GM23248 (cell line): ENCODE data around the gene PRPSAP1. TPM values are rescaled to one million over a fixed set of nuclear protein-coding genes. Genes with fewer than 3 reads are reported as not detected.

Experiments used
- DNase-seq: peaks from one replicate; pipeline ENCODE4 v3.0.0-alpha.2; 2015
- H2AFZ ChIP-seq: fragments of 200-600 bp; sonication (generic); 2 replicates; pipeline ENCODE4 v1.6.1; 2016; ENCODE audit warnings: antibody characterized with exemption
- H3F3A ChIP-seq: fragments of 200-600 bp; sonication (generic); 2 replicates; pipeline ENCODE4 v1.6.1; 2016; ENCODE audit warnings: mild to moderate bottlenecking, antibody characterized with exemption, mixed run types; ENCODE audit not compliant: insufficient read depth
- H3K27ac ChIP-seq: fragments of 200-600 bp; sonication (generic); 2 replicates; pipeline ENCODE4 v1.5.1; 2016; ENCODE audit warnings: mild to moderate bottlenecking
- H3K27me3 ChIP-seq: fragments of 200-600 bp; sonication (generic); replicated peaks from 2 replicates; pipeline ENCODE4 v1.6.1; 2016; ENCODE audit warnings: mild to moderate bottlenecking; ENCODE audit not compliant: insufficient read depth
- H3K36me3 ChIP-seq: fragments of 200-600 bp; sonication (generic); 2 replicates; pipeline ENCODE4 v1.6.1; 2016; ENCODE audit warnings: low read depth, mild to moderate bottlenecking
- H3K4me1 ChIP-seq: fragments of 200-600 bp; sonication (generic); 2 replicates; pipeline ENCODE4 v1.6.1; 2016; ENCODE audit warnings: mild to moderate bottlenecking; ENCODE audit not compliant: insufficient read depth
- H3K4me2 ChIP-seq: fragments of 200-600 bp; sonication (generic); one replicate; pipeline ENCODE4 v1.6.1; 2016; ENCODE audit warnings: mild to moderate bottlenecking; ENCODE audit not compliant: unreplicated experiment
- H3K4me3 ChIP-seq: fragments of 200-600 bp; sonication (generic); 2 replicates; pipeline ENCODE4 v1.5.1; 2016; ENCODE audit warnings: mild to moderate bottlenecking
- H3K79me2 ChIP-seq: fragments of 200-600 bp; sonication (generic); 2 replicates; pipeline ENCODE4 v1.6.1; 2016; ENCODE audit warnings: mild to moderate bottlenecking; ENCODE audit not compliant: insufficient read depth
- H3K9ac ChIP-seq: fragments of 200-600 bp; sonication (generic); 2 replicates; pipeline ENCODE4 v1.6.1; 2016; ENCODE audit warnings: mild to moderate bottlenecking
- H3K9me2 ChIP-seq: fragments of 200-600 bp; sonication (generic); 2 replicates; pipeline ENCODE4 v1.6.1; 2016; ENCODE audit warnings: mixed run types, mild to moderate bottlenecking, moderate library complexity; ENCODE audit not compliant: insufficient read depth
- H3K9me3 ChIP-seq: fragments of 200-600 bp; sonication (generic); one replicate; pipeline ENCODE4 v1.6.1; 2017; ENCODE audit warnings: low read depth
- H4K20me1 ChIP-seq: fragments of 200-600 bp; sonication (generic); 2 replicates; pipeline ENCODE4 v1.6.0; 2016; ENCODE audit not compliant: insufficient read depth
- EZH2 ChIP-seq: fragments of 200-600 bp; sonication (generic); IDR thresholded peaks from 2 replicates; pipeline ENCODE4 v1.6.1; 2018; ENCODE audit warnings: antibody characterized with exemption, mild to moderate bottlenecking; ENCODE audit not compliant: insufficient read depth, poor library complexity, severe bottlenecking
- EZH2phosphoT487 ChIP-seq: fragments of 200-600 bp; sonication (generic); IDR thresholded peaks from 2 replicates; pipeline ENCODE4 v1.6.1; 2018; ENCODE audit warnings: antibody characterized with exemption, moderate library complexity, mild to moderate bottlenecking, low read depth; ENCODE audit not compliant: insufficient read depth
- WGBS, 2 experiments: methylation state at CpG; one replicate each; pipeline ENCODE4 v1.1.6; 2015 to 2017; ENCODE audit warnings: low lambda C conversion rate in 2 of 2, low coverage in 1 of 2; ENCODE audit errors: missing lambda C conversion rate in 2 of 2; 5-methylcytosine and 5-hydroxymethylcytosine counted together
- in situ Hi-C: fragments of 300-500 bp; cut with MboI; formaldehyde crosslinking; loops from 2 replicates; pipeline ENCODE4 v1.15.0; 2020
- polyA plus RNA-seq: library from polyadenylated mRNA; unstranded; fragments of >200 nt; fragmentation: Nextera tagmentation; extraction: Ambion mirVana; gene quantifications from 2 replicates; pipeline ENCODE4 v1.2.1, GENCODE V29; 2016
- total RNA-seq: library from RNA; depleted of rRNA; stranded (reverse); fragments of >200 nt; shearing (Covaris generic); gene quantifications from 2 replicates; pipeline ENCODE4 v1.2.3, GENCODE V29; 2014

Gene PRPSAP1
- total and polyA plus RNA-seq, 2 experiments from 2014 or later: 53.2 to 56.5 TPM

DNA sequence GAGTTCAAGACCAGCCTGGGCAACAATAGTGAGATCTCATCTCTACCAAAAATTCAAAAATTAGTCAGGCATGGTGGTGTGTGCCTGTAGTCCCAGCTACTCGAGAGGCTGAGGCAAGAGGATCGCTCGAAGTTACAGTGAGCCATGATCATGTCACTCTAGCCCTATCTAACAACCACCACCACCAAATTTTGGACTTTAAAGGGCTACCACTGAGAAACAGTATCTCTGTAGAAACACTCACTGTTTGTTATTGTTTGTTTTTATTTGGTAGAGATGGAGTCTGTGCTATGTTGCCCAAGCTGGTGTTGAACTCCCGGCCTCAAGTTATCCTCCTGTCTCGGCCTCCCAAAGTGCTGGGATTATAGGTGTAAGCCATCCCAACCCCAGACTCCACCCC is 89.8 kb downstream of the PRPSAP1 start:
- Histone ChIP-seq H3K4me2 (no peak overlapping the region), H3K79me2 (peaks cover 34% of the 10 kb centered on the region), H3F3A (peaks cover 7% of the 10 kb centered on the region), H3K9me3 (no peaks in the 10 kb centered on the region), H3K27me3 (no peaks in the 10 kb centered on the region), H3K27ac (peak overlapping the region; percentile 70), H3K4me1 (peaks cover 22% of the 10 kb centered on the region), H3K9ac (peak overlapping the region; percentile 56; the same call in 1 of the 2 replicates), H3K4me3 (no peak overlapping the region), H4K20me1 (no peaks in the 10 kb centered on the region), H3K36me3 (no peaks in the 10 kb centered on the region), H2AFZ (no peak overlapping the region; the same call in 1 of the 2 replicates), H3K9me2 (no peaks in the 10 kb centered on the region)
- 97 to 98% methylated on average over 5 of the region's 5 CpGs for WGBS, 2 experiments
- TF ChIP-seq EZH2phosphoT487 (no peak), EZH2 (no peak)
- in situ Hi-C loops: no loop called here
- DNase-seq: no peak

- no peaks in the 10 kb centered on the region for H4K20me1 ChIP-seq
- H2AFZ ChIP-seq: no peak overlapping the region
- in situ Hi-C loops: no loop called here
Observed at GRCh38 chr17:76262732-76263344, 90.9 kb downstream of the PRPSAP1 start.

GRCh38 chr17:76261421-76262215 is 92.1 kb downstream of the PRPSAP1 start:
- Histone ChIP-seq H3K27me3 (no peaks in the 10 kb centered on the region), H3K4me2 (no peak overlapping the region), H3K4me3 (no peak overlapping the region), H3K9me3 (no peaks in the 10 kb centered on the region), H3K79me2 (peaks cover 11% of the 10 kb centered on the region), H4K20me1 (no peaks in the 10 kb centered on the region), H3K36me3 (no peaks in the 10 kb centered on the region), H3K9me2 (no peaks in the 10 kb centered on the region), H3K9ac (no peak overlapping the region), H3F3A (peaks cover 7% of the 10 kb centered on the region), H2AFZ (no peak overlapping the region), H3K4me1 (peaks cover 9% of the 10 kb centered on the region), H3K27ac (no peak overlapping the region)
- no peak for DNase-seq
- WGBS, 2 experiments: 81 to 85% methylated on average over 21 to 23 of the region's 23 CpGs
- TF ChIP-seq EZH2phosphoT487 (no peak), EZH2 (no peak)
- in situ Hi-C loops: no loop called here

More at GRCh38 chr17:76262732-76263344, 90.9 kb downstream of the PRPSAP1 start:
- Histone ChIP-seq H3K9ac (no peak overlapping the region), H3K4me2 (no peak overlapping the region), H3K9me2 (no peaks in the 10 kb centered on the region), H3K79me2 (peaks cover 23% of the 10 kb centered on the region), H3F3A (peaks cover 7% of the 10 kb centered on the region), H3K27me3 (no peaks in the 10 kb centered on the region), H3K4me3 (no peak overlapping the region), H3K27ac (no peak overlapping the region), H3K4me1 (peaks cover 16% of the 10 kb centered on the region), H3K36me3 (no peaks in the 10 kb centered on the region), H3K9me3 (no peaks in the 10 kb centered on the region)
- WGBS, 2 experiments: 85 to 88% methylated on average over 9 of the region's 9 CpGs
- DNase-seq: no peak
- TF ChIP-seq EZH2: no peak
- no peak for TF ChIP-seq EZH2phosphoT487

GRCh38 chr17:76260669-76261068 is 93.0 kb downstream of the PRPSAP1 start:
- in situ Hi-C loops: no loop called here
- Histone ChIP-seq H2AFZ (no peak overlapping the region), H3K27ac (no peak overlapping the region), H3K9ac (no peak overlapping the region), H3K4me1 (peaks cover 6% of the 10 kb centered on the region), H3K27me3 (no peaks in the 10 kb centered on the region), H3K79me2 (peaks cover 1% of the 10 kb centered on the region), H3F3A (peaks cover 7% of the 10 kb centered on the region), H3K9me2 (no peaks in the 10 kb centered on the region), H3K4me3 (no peak overlapping the region), H3K4me2 (no peak overlapping the region), H4K20me1 (no peaks in the 10 kb centered on the region), H3K9me3 (no peaks in the 10 kb centered on the region), H3K36me3 (no peaks in the 10 kb centered on the region)
- DNase-seq: no peak
- 82% methylated on average over 5 of the region's 5 CpGs for WGBS, 2 experiments
- TF ChIP-seq EZH2: no peak
- no peak for TF ChIP-seq EZH2phosphoT487
